ENCODE measurements around the gene ALG3.
A peak's percentile ranks its signal among the peaks of the same experiment; 100 is the strongest.
"Not testable (repeated sequence)": the region's sequence is repeated elsewhere in the genome, so short reads cannot be mapped to it uniquely, and the experiment has no call there.

ALG3 gene
- 10.6 to 30.3 (median 22.0) reads per million in 18 experiments for total RNA-seq

DNA sequence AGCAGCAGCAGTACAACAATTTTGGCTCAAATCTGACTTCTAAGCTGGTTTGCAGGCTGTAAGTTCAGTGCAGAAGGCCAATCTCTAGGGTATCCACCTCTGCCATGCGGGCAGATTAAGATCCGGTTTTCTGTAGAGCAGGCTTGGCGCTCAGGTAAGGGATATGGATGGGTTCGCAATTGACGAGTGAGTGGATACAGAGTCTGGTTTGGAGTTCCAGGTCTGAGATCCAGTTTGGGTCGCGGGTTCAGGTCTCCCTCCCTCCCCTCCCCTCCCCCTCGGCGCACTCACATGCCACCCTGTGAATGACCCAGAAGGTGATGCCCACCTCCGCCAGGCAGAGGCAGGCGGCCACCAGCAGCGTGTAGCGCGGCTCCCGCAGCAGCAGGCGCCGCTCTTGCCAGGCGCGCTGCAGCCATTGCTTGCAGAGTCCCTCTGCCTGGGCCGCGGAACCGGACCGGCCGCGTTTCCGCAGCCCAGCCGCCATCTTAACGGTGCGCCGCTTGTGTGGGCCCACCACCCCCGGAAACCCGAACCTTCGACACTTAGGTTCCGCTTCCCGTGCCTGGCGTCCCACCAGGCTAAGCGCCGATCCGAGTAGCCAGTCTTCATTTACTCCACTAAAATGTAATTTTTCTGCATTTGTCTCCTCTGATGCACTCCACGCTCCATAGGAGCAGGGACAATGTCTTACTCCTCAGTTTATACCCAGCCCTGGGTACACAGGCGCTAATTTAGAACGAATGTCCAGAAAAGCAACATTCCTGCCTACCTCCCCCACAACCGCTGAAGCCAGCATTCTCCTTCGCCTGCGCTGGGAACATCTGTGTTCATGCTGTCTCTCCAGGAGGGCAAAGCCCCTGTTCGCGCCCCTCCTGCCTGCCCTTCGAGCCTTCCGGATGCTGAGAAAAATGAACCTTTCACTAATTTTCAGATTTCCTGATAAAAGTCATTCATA lies at the start of gene ALG3:
Gene ALG3, minus strand, starts transcription at position 509 of the 958 bp plus-strand sequence. Its CDS starts 22 bp downstream, at position 487.
- peak; percentile 90 to 92 for DNase-seq

- DNase-seq, result no peak
These were observed 47.9 kb upstream of the ALG3 start for GRCh38 chr3:184296616-184297015.

DNA sequence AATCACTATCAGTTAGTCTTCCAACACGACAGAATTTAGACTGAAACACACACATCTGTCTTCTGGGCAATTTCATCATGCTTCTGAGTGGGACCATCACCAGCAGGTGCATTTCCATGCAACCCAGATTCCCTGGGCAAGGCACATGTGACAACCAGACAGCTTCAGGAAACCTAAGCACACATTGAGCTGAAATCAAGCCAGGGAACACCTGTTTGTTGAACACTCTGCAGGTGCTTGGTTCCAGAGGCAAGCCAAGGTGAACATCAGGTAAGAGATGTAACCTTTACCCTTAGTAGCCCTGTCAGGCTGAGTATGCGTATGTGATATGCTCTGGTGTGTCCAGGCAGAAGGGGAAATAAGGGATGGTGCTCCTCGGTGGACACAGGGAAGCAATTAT lies 47.0 kb upstream of the ALG3 start:
- DNase-seq, result no peak

DNA sequence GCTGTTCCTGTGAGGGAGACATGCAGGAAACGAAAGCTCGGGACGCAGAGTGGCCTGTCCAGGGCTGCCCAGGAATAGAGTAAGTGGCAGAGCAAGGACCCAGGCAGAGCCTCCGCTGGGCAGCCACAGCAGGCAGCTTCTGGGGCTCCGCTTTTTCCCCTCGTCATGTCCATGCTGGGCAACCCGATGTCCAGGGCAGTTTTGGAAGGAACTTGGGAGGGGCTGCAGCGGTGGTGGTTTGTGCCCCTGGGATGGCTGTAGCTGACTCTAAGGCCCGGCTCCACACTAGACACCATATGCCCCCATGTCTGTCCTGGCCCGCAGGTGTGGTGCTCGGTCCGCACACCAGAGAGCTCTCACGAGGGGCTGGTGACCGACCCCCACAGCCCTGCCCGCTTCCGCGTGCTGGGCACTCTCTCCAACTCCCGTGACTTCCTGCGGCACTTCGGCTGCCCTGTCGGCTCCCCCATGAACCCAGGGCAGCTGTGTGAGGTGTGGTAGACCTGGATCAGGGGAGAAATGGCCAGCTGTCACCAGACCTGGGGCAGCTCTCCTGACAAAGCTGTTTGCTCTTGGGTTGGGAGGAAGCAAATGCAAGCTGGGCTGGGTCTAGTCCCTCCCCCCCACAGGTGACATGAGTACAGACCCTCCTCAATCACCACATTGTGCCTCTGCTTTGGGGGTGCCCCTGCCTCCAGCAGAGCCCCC lies 43.1 kb upstream of the ALG3 start:
- no peak for DNase-seq

GRCh38 chr3:184291044-184291737 lies 42.4 kb upstream of the ALG3 start:
- no peak for DNase-seq

DNA sequence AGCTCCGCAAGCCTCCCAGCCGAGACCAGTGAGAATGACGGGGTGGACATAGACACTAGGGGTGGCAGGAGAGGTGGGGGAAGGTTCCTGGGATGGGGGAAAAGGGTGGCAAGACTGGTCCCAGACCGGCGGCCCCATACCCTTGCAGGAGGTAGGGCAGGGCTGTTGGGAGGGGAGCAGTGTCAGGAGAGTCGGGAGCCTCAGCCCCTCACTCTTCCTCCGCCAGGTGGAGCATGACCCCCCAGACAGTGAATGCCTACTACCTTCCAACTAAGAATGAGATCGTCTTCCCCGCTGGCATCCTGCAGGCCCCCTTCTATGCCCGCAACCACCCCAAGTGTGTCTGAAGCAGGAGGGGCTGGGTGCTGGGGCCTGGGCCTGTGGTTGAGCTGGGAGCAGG lies 41.6 kb upstream of the ALG3 start:
- DNase-seq, result no peak

DNA sequence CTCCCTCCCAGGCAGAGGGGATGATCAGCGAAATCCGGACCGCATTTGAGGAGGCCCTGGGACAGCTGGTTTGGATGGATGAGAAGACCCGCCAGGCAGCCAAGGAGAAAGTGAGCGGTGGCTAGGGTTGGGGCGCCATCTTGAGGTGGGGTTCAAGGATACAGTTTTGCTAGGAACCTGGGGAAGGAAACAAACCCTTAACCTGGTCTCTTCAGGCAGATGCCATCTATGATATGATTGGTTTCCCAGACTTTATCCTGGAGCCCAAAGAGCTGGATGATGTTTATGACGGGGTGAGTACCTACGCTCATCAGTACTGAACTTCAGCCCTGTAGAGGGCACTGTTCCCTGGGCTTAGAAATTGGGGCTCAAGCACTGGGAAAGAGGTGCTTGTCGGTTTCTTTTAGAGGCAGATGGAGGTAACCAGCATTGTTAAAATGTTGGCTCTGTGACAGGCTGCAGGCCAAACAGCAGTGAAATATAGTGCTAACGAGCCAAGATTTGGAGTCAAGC lies 40.7 kb upstream of the ALG3 start:
- peak; percentile 36 to 37 for DNase-seq

DNA sequence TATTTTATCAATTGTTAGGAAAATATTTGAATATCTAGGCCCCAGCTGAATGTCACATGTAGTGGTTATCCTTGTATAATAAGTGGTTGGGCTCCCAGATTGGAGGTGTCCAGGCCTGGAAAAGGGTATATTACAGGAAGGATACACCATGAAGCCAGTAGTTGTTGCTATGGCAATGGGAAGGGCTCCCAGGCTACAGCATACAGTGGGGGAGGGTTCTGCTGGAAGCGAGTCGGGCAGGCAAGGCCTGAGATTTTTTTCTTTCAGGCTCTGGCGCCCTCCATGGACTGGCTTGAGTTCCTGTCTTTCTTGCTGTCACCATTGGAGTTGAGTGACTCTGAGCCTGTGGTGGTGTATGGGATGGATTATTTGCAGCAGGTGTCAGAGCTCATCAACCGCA lies 35.9 kb upstream of the ALG3 start:
- DNase-seq, result peak; percentile 9 to 39

GRCh38 chr3:184283681-184284080 lies 34.9 kb upstream of the ALG3 start:
- DNase-seq, result no peak

- no peak for DNase-seq
These were observed 34.2 kb upstream of the ALG3 start for GRCh38 chr3:184282941-184283340.

GRCh38 chr3:184277366-184277765 lies 28.6 kb upstream of the ALG3 start:
- no peak for DNase-seq

- no peak for DNase-seq
These were observed 27.5 kb upstream of the ALG3 start, which contains the start of gene ECE2 for GRCh38 chr3:184275961-184276910. Gene ECE2 (plus strand): TSS chr3:184276022. CDS start chr3:184276154, 132 bp downstream.

GRCh38 chr3:184275381-184275701 lies 26.6 kb upstream of the ALG3 start:
- DNase-seq, result no peak

DNA sequence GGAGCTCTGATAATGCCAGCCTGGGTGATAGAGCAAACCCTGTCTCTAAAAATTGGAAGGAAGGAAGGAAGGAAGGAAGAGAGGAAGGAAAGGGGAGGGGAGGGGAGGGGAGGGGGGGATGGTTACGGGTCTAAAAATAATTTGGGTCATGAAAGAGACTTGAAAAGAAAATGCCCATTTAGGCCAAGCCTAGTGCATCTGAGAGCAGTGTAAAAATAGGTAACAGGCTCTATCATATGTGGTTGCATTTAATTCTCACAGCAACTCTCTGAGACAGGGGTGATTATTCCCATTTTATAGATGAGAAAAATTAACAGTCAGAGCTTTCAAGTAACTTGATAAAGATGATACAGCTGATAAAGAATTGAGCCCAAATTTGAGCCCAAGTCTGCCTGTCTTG lies 23.5 kb upstream of the ALG3 start:
- DNase-seq, result no peak

GRCh38 chr3:184267249-184267648 lies 18.5 kb upstream of the ALG3 start:
- not testable (repeated sequence) for DNase-seq

GRCh38 chr3:184262764-184263179 lies 14.0 kb upstream of the ALG3 start:
- no peak for DNase-seq

DNA sequence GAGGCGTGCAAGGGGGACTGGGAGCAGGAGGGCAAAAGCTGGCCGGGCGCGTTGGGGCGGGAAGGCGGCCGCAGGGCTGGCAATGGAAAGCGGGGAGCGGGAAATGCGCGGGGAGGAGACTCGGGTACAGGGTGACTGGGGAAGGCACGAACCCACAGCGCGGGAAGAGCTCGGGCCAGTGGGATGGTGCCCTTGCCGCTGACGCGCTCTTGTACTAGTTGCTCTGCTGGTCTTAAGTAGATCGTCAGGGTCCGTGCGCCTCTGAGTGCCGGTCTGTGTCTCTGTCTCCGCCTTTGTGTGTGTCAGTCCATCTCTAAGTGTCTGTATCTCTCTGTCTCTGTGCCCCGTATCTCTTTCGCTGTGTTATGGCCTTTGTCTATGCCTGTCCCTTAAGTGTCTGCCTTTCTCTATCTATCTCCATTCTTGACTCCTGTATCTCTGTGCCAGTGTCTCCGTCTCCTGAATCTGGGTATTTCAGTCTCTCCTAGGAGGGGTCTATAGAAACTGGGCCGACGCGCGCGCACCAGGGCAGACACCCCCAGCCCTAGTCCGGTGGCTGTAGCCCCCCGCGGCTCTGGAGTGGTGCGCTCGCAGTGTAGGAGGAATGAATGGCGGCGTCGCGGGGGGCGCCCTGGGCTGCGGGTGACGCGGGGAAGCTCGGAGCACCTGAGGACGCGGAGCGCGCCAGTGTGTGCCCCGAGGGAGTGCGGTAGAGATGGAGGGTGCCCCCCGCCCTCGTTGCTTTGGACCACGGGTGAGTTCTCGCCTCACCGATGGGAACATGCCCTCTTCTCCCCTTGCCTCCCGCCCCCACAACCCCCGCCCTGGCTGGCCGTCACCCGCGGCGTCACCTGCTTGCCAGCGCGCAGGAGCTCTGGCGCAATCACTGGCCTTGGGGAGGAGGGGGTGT lies 13.3 kb upstream of the ALG3 start:
- DNase-seq, result peak in 1 of 2 donors; percentile 29

- DNase-seq, result peak; percentile 3 to 18
These were observed 12.6 kb upstream of the ALG3 start, which contains the start of gene CAMK2N2 for GRCh38 chr3:184261270-184261853. Gene CAMK2N2 (minus strand): TSS chr3:184261553. CDS start chr3:184261285, 268 bp downstream.

DNA sequence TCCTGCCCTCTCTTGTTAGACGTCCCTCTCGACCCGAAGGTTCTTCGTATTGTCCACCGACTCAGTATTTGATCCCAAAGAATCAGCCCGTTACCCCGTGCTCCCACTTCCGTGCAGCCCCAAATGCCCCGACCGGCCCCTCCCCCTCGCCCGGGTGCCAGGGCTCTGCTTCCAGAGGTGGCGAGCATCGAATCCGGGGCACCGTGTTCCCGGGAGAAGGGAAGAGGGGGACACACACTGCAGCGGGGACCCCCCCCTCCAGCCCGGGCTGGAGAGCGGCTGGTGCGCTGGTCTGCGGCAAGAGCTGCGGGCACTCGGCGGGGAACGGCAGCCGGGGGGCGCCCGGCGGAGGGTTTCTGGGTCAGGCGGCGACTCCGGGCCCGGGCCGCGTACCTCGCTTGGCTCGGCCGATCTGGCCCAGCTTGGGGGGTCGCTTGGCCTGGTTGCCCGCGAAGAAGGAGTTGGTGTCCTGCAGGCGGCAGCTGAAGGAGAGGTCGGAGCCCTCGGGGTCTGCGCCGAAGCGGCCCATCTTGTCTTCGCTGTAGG lies 12.0 kb upstream of the ALG3 start:
- no peak for DNase-seq

All from inflammatory macrophage (primary cell).